Left ventricle myocardium inferior (tissue), 1 donor: ENCODE results near the gene PRR33. TPM values are rescaled to one million over a fixed set of nuclear protein-coding genes. Genes with fewer than 3 reads are reported as not detected.

ENCODE experiments used
- DNase-seq: peaks from one replicate; pipeline ENCODE4 v3.0.0-alpha.2; 2020
- H3K27ac ChIP-seq: fragments of 200-600 bp; replicated peaks from 2 replicates; pipeline ENCODE4 v1.8.0; 2021
- H3K27me3 ChIP-seq: fragments of 200-600 bp; 2 replicates; pipeline ENCODE4 v1.8.0; 2021; ENCODE audit warnings: low read depth
- H3K36me3 ChIP-seq: fragments of 200-600 bp; 2 replicates; pipeline ENCODE4 v1.8.0; 2021
- H3K4me1 ChIP-seq: fragments of 200-600 bp; 2 replicates; pipeline ENCODE4 v1.8.0; 2021
- H3K4me3 ChIP-seq: fragments of 200-600 bp; 2 replicates; pipeline ENCODE4 v1.8.0; 2021; ENCODE audit warnings: mild to moderate bottlenecking, moderate library complexity
- H3K9me3 ChIP-seq: fragments of 200-600 bp; replicated peaks from 2 replicates; pipeline ENCODE4 v1.8.0; 2021
- intact Hi-C: fragments of 100-400 bp; cut with micrococcal nuclease; formaldehyde crosslinking; loops from one replicate; pipeline ENCODE4 v1.11.0; 2022
- total RNA-seq: library from RNA; stranded (reverse); fragmentation: NEBNext Ultra II Directional; extraction: Animal tissue kit (Norgen Biotek cat#: 25700); gene quantifications from one replicate; pipeline ENCODE4 v1.2.1, GENCODE V29; 2021
- TF ChIP-seq, protein P1 (sequence below): fragments of 200-600 bp; IDR thresholded peaks from 2 replicates; pipeline ENCODE4 v1.8.0; 2021; ENCODE audit warnings: antibody characterized with exemption, mild to moderate bottlenecking, borderline replicate concordance
- donor health status: DM: no; HTN: yes; CAD: no; lungs with severe emphysema.

The PRR33 gene
- total RNA-seq, 1 donor from 2014 or later: 2.4 TPM

DNA sequence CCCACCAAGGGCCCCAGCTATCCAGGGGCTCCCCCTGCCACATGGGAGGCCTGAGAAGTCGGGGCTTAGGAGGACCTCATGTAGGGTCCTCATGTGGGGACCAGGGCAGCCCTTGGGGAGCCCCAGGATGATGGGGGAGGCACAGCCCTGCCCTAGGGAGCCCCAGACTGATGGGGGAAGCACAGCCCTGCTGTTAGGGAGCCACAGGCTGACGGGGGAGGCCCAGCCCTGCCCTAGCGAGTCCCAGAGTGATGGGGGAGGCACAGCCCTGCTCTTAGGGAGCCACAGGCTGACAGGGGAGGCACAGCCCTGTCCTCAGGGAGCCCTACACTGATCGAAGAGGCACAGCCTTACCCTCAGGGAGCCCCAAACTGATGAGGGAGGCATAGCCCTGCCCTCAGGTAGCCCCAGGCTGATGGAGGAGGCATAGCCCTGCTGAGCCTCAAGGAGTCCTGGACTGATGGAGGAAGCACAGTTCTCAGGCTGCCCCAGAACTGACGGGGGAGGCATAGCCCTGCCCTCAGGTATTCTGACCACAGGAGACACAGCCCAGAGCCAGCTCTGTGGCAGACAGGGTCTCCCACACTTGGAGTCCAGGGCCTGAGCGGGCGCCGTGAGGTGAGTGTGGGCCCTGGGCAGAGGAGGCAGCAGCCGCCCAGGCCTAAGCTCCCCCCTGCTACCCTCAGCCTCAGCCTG lies 10.8 kb downstream of the PRR33 start:
- Histone ChIP-seq H3K27ac (peak overlapping the region; percentile 97), H3K4me1 (peaks cover 73% of the 10 kb centered on the region), H3K9me3 (no peaks in the 10 kb centered on the region), H3K4me3 (peak overlapping the region; percentile 45), H3K27me3 (no peaks in the 10 kb centered on the region), H3K36me3 (peaks cover 14% of the 10 kb centered on the region)
- TF ChIP-seq, protein P1, sequence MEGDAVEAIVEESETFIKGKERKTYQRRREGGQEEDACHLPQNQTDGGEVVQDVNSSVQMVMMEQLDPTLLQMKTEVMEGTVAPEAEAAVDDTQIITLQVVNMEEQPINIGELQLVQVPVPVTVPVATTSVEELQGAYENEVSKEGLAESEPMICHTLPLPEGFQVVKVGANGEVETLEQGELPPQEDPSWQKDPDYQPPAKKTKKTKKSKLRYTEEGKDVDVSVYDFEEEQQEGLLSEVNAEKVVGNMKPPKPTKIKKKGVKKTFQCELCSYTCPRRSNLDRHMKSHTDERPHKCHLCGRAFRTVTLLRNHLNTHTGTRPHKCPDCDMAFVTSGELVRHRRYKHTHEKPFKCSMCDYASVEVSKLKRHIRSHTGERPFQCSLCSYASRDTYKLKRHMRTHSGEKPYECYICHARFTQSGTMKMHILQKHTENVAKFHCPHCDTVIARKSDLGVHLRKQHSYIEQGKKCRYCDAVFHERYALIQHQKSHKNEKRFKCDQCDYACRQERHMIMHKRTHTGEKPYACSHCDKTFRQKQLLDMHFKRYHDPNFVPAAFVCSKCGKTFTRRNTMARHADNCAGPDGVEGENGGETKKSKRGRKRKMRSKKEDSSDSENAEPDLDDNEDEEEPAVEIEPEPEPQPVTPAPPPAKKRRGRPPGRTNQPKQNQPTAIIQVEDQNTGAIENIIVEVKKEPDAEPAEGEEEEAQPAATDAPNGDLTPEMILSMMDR: no peak
- intact Hi-C loops: loop anchor here (5.0 kb wide), 1 partner anchor 41 kb away; no protein-coding TSS in a partner anchor
- DNase-seq: peak; percentile 19

DNA sequence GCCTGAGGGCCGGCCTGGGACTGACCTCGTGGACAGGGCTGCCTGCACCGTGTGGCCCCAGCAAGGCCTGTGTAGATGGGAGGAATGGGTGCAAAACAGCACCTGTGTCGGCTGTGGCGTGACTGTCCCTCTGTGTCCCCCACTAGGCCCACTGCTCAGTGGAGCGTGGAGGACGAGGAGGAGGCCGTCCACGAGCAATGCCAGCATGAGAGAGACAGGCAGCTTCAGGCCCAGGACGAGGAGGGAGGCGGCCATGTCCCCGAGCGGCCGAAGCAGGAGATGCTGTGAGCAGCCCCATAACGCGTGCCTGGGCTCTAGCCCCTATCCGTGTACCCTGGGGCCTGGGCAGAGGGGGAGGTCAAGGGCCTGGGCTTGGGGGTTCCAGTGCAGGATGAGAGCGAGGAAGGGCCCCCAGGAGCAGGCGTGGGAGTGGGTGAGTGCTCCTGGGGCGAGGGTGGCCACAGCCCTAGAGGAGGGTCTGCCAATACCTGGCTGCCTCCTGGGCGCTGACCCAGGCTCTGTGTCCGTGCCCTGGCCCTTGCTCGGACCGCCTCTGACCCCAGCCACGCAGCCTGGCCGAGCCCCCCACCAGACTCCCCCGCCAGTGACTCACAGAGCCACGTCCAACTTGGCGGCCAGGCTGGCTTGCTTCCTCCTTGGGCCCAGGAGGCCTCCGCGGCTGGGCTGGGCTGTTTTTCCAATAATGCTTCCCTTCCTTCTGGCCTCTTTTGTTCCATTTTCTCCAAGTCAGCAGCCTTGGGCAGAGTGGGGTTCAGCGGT lies 11.6 kb downstream of the PRR33 start:
- peaks cover 12% of the 10 kb centered on the region for H3K36me3 ChIP-seq
- intact Hi-C loops: loop anchor here (5.0 kb wide), 1 partner anchor 42 kb away; no protein-coding TSS in a partner anchor
- peak overlapping the region; percentile 45 for H3K4me3 ChIP-seq

DNA sequence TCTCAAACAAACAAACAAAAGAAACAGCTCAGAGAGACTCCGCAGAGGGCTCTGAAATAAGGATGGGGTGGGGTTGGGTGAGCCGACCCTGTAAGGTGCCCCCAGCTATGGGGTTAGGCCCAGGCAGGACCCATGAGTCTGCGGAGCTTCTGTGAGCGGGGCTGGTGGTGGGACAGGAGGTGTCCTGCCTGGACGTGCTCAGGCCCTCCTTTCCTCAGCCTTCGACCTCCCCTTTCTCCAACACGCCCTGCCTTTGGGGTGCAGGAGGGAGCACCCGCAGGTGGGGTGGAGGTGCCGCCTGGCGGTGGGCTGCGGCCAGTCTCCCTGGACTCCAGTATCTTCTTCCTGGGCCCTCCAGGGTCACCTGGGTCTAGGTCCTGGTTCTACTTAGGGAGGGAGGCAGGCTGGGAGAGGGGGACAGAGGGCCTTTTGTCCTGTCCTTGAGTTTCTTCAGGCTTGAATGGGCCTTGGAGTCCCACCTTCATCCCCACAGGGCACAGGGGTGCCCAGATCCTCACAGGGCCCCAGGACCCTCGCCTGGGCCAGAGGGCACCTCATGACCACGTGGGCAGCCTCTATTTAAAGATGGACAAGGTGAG lies 12.3 kb downstream of the PRR33 start:
- Histone ChIP-seq H3K36me3 (peaks cover 8% of the 10 kb centered on the region), H3K4me1 (peaks cover 87% of the 10 kb centered on the region), H3K27me3 (no peaks in the 10 kb centered on the region), H3K9me3 (no peaks in the 10 kb centered on the region), H3K4me3 (no peak overlapping the region), H3K27ac (peak overlapping the region; percentile 97)
- TF ChIP-seq, protein P1: no peak
- intact Hi-C loops: no loop called here
- peak; percentile 24 for DNase-seq

More for the DNA sequence above, 11.6 kb downstream of the PRR33 start:
- Histone ChIP-seq H3K4me1 (peaks cover 80% of the 10 kb centered on the region), H3K27ac (peak overlapping the region; percentile 97), H3K27me3 (no peaks in the 10 kb centered on the region), H3K9me3 (no peaks in the 10 kb centered on the region)
- peak; percentile 84 for DNase-seq
- TF ChIP-seq, protein P1: no peak

DNA sequence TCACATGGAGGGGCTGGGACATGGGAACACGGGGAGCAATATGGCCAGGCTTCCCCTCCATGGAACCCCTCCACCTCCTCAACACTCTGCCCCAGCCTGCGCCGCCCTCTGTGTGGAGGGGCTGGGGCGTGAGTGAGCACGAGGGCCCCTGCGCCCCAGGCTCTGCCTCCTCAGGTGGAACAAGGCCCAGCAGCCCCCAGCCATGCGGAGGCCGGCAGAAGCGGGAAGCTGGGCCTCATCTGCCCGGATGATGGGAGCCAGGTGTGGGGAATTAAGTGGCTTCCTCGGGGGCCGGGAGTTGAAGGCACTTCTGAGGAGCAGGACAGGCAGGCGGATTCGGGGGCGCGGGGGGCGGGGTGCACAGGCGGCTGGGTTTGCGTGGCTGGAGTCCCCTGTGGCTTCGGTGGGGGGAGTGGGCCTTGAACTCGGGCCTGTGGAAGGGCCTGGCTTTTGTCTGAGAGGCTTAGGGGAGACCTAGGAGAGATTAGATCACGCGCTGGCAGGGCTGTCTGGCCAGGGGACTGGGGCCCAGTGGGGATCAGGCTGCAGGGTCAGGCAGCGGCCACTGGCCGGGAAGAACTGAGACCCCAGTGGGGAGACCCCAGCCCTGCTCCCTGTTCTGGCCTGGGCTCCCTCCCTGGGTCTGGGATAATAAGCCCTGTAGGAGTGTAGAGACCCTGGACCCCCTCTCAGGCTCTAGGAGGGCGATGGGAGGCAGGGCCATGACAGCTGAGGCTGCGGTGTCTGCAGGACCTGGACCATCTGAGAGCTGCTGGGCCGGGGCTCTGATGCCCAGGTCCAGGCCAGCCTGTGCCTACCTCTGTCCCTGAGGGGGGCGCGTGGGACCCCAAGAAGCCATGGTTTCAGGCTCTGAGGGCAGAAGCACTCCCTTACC lies 13.3 kb downstream of the PRR33 start:
- Histone ChIP-seq H3K27me3 (no peaks in the 10 kb centered on the region), H3K4me1 (peaks cover 87% of the 10 kb centered on the region), H3K9me3 (no peaks in the 10 kb centered on the region), H3K27ac (peak overlapping the region; percentile 97), H3K4me3 (peak overlapping the region; percentile 25), H3K36me3 (peaks cover 3% of the 10 kb centered on the region)
- TF ChIP-seq, protein P1: no peak
- intact Hi-C loops: no loop called here
- peak; percentile 64 for DNase-seq
